Panc1 (cell line): ENCODE results near the gene SRMS.

Source experiments
- CTCF ChIP-seq: fragments of 450-650 bp; IDR thresholded peaks from 2 replicates; pipeline ENCODE4 v1.5.1; 2017; ENCODE audit warnings: mild to moderate bottlenecking
- POLR2AphosphoS5 ChIP-seq: IDR thresholded peaks from 2 replicates; pipeline ENCODE4 v1.6.1; 2012; ENCODE audit warnings: mild to moderate bottlenecking, low read depth, low read length, moderate library complexity
- REST ChIP-seq, 2 experiments: IDR thresholded peaks; 2 replicates each; pipeline ENCODE4 v1.6.1; 2011 to 2012; ENCODE audit warnings: low read depth in 2 of 2, control low read depth in 1 of 2, low read length in 1 of 2, mild to moderate bottlenecking in 1 of 2, moderate library complexity in 1 of 2; ENCODE audit not compliant: insufficient read depth in 1 of 2
- SIN3A ChIP-seq: IDR thresholded peaks from 2 replicates; pipeline ENCODE4 v1.6.1; 2012; ENCODE audit warnings: low read depth, mild to moderate bottlenecking, low read length, moderate library complexity, borderline replicate concordance; ENCODE audit not compliant: insufficient read depth
- TCF7L2 ChIP-seq: IDR thresholded peaks from 2 replicates; pipeline ENCODE4 v1.6.1; 2011; ENCODE audit warnings: mild to moderate bottlenecking, low read depth, low read length, inconsistent platforms

GRCh38 chr20:63525185-63525584 is 22.4 kb downstream of the SRMS start:
- TF ChIP-seq CTCF, result no peak
- no peak for TF ChIP-seq REST (IDR thresholded peaks at IDR 0.05; ENCODE audit: insufficient read depth in 1 of 2, low read depth in 2 of 2, low read length in 1 of 2)
- TF ChIP-seq POLR2AphosphoS5, result no peak
- TF ChIP-seq SIN3A, result no peak
- no peak for TF ChIP-seq TCF7L2
